Measurements from ENCODE around the gene MS4A18.
"Not testable (repeated sequence)": the region's sequence is repeated elsewhere in the genome, so short reads cannot be mapped to it uniquely, and the experiment has no call there.

MS4A18 gene

DNA sequence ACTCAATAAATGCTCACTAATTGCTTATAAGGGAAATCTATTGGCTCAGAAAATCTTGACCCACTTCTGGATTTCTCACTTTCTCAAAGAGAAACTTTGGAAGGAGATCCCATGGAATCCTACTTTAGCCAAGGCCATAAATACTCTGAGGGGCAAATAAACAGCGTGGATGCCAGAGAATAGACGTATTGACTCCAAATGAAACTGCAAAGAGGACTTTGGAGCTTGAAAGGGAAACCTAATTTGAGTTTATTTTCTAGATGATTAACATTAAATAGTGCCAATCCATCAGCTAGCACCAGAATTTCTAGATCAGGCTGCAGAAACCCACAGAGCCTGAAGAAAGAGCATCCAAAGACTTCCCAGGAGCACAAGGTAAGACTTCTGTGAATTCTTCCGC, at the start of gene MS4A18:
MS4A18 (plus strand) TSS at position 301 of the 400 bp plus-strand sequence.
- no peak for DNase-seq (ENCODE audit: low read depth)

DNA sequence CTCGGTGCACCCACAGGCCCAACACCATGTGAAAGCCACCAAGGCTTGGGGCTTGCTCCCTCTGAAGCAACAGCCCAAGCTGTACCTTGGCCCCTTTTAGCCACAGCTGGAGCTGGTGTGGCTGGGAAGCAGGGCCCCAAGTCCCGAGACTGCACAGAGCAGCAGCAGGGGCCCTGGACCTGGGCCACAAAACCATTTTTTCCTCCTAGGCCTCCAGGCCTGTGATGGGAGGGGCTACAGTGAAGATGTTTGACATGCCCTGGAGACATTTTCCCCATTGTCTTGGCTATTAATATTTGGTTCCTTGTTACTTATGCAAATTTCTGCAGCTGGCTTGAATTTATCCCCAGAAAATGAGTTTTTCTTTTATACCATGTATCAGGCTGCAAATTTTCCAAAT, 46.3 kb upstream of the MS4A18 start:
- not testable (repeated sequence) for DNase-seq (ENCODE audit: low read depth)

DNA sequence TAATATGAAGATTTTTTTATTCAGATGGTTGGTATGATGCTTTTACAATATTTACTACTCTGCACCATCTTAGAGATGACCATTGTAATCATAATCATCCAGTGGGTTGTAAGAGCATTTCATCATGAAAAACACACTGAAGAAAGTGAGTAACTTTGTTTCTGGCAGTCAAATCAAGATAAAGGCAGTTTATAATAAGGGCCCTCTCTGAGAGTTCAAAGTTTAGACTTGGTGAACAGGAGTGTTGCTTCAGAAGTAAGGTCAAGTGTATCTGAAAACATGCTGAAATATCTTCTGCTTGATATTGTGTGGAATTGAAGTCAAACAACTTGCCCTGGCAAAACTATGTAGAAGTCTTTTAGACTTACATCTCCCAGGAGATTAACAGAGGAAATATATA, 44.6 kb upstream of the MS4A18 start:
- no peak for DNase-seq (ENCODE audit: low read depth)

DNA sequence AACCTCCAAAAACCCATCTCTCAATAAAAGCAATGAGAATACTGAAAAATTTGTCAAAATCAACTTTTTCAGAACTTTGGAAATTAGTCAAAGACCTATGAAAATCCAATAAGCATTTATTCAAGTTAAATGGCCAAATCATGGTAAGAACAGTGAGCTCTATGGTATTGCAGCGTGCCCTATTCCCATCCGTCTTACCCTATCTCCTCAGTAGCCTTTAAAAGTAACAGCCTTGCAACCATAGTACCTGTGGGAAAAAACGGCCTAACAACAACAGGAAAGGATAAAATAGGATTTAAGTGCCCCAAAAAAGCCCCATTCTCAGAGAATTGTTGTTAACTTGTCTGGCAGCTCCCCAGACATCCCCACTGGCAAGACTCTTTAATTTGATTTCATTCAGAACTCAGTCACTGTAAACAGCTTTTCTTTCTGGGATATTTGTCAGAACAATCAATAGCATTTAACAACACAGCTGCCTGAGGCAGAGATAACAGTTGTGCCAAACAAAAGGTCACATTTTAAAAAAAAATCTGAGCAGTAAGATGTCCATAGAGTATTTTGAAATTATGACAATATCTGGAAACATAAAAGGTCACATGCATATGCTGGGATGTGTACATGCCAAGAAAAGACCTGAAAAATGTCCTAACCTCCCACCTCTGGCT, 43.9 kb upstream of the MS4A18 start:
- no peak for DNase-seq (ENCODE audit: low read depth)

DNA sequence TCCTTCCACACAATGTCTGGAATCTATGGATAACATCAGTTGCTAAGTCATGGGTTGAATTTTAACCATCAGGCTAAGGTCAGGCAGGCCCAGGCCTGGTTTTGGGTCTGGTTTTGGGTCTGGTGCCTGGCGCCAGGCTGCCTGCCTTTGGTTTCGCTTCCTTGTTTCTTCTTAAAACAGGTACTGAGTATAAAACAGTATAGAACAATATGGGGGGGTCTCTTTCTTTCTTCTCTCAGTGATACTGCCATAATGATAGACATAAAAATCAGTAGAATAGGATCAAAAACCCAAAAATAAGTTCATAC, 40.0 kb upstream of the MS4A18 start:
- not testable (repeated sequence) for DNase-seq (ENCODE audit: low read depth)

DNA sequence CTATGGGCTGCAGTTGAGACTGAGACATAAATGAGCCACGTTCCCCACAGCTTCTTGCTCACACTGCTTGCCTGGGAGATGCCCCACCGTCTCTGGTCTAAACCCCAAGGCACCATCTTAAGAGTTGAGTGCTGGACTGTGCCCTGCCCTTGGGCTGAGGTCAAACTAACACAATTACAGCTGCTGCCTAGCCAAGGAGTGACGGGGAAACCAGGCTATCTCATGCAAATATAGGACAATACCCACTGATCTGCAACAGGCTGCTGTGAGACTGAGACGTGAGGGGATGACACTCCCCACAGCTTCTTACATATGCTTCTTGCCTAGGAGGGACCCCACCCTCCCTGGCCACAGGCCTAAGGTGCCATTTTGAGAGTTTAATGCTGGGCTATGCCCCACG, 32.9 kb upstream of the MS4A18 start:
- DNase-seq (ENCODE audit: low read depth) = no peak

DNA sequence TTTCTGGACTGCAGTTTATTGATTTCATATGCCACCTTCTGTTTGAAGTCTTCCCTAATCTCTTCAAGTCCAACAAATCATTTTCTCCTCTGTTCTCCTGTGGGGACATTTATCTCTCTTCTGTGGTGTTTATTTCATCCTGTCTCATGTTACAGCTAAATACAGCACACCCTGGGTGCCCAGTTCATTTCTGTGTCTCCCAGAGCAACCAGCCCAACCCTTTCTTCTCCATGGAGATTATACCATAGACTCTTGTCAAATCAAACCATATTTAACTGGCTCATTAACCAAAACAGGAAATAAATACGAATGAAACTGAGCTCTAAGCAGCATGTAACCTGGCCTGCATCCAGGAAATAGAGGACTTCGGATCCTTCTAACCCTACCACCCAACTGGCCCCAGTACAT, 25.2 kb upstream of the MS4A18 start, which contains the start of gene MS4A8:
MS4A8 (plus strand) TSS at position 329 of the 408 bp plus-strand sequence. CDS start 1,249 bp downstream, outside the sequence.
- no peak for DNase-seq (ENCODE audit: low read depth)

DNA sequence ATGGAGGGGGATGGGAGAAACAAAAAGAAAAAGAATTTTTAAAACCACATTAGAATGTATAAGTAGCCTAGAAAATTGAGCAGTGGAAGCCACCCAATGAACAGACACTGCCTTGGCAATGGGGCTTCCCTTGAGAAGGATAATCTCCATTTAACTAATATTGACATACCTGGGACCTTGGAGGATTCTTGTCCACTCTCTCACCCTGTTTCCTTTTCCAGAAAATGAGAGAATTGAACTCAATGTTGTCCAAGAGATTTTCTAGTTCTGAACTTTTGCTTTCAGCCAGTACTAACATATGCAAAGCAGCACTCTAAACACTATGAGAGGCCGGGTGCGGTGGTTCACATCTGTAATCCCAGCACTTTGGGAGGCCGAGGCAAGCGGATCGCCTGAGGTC, 24.6 kb upstream of the MS4A18 start:
- no peak for DNase-seq (ENCODE audit: low read depth)

DNA sequence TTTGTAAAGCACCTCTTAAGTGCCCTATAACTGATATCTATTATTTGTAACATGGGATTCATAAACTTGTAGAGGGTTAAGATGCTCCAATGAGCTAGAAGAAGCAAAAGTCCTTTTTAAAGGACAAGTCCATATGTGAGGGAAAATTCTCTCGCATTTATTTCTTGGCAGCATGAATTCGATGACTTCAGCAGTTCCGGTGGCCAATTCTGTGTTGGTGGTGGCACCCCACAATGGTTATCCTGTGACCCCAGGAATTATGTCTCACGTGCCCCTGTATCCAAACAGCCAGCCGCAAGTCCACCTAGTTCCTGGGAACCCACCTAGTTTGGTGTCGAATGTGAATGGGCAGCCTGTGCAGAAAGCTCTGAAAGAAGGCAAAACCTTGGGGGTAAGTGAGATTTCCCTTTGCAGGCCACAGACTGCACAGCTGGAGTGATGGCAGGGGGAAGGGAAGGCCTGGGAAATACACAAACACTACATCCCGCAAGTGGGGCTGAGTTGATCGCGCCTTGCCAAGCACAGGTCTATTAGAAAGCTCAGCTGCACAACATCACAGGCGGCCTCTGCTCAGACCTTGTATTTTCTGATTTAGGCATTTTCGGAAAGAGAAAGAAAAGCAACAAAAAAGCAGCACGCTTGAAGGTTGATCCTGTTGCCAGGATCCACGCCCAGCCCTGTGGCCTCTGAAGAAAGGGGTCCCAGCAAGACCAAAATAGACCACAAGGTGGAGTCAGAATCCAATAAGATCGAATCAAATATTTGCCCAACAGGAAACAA, 23.6 kb upstream of the MS4A18 start:
- no peak for DNase-seq (ENCODE audit: low read depth)

DNA sequence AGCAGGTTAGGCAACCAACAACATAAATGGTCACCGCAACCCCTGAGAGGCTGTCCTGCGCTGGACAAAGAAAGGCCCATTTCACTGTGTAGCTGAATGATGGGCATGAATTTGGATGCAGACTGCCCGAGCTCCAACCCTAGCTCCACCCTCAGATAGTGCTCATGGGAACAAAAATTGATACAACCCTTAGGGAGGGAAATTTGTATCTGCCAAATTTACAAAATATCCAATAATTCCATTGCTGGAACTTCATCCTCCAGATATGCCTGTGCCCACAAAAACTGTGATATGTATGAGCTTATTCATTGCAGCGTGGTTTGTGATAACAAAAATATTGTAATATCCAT, 23.1 kb upstream of the MS4A18 start:
- DNase-seq (ENCODE audit: low read depth) = no peak

DNA sequence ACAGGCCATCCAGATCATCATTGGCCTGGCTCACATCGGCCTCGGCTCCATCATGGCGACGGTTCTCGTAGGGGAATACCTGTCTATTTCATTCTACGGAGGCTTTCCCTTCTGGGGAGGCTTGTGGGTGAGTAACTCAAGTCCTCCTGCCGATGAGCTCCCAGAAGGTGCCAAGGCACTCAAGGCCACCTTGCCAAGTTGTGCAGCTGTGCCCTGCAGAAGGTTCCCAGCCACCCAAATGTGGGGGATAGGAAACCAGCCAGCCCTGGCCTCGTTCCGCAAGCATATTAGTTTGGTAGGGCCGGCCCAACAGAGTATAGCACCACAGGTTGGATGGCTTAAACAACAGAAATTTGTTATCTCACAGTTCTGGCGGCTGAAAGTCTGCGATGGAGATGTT, 21.1 kb upstream of the MS4A18 start:
- no peak for DNase-seq (ENCODE audit: low read depth)

DNA sequence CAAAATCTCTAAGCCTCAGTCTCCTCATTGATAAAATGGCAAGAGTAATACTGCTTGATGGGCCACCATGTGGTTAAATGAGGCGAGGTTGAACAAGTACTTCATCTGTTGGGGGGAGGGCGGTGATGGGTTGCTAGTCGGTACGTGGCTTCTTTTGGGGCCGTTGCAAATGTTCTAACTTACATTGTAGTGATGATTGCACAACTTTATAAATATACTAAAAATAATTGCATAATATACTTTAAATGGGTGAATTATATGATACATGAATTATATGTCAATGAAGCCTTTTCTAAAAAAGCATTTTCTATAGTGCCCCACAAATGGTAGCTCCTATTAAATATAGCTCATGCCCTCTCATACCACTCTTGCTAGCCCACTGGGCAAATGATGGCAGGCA, 18.6 kb upstream of the MS4A18 start:
- DNase-seq (ENCODE audit: low read depth) = no peak

DNA sequence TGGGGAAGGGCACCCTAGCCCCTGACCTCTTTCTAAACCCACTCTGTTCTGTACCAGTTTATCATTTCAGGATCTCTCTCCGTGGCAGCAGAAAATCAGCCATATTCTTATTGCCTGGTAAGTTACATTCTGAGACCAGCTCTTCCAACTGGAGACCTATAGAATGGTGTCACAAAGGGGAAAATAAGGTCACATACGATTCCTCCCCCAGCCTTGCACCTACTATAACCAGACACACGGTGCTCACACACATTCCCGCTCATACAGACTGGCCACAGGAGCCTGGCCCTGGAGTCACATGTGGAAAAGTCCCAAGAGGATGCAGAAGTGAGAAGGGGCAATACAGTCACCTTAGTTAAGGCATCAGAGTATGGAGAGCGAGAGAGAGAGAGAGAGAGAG, 17.6 kb upstream of the MS4A18 start:
- no peak for DNase-seq (ENCODE audit: low read depth)

DNA sequence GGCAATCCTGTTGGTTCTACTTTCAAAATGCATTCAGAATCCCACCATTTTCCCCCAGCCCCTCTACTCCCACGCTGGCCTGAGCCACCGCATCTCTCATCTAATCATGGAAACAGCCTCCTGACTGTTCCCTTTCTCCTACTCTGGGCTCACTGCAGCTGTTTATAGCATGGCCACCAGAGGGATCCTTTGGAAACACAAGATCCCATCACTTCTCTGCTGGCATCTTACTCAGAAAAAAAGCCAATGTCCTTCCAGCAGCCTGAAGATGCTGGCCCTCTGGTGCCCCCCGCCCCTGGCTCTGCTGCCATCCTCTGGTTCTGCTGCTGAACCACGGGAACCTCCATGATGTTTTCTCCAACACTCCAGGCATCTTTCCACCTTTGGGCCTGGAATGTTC, 14.0 kb upstream of the MS4A18 start:
- no peak for DNase-seq (ENCODE audit: low read depth)

DNA sequence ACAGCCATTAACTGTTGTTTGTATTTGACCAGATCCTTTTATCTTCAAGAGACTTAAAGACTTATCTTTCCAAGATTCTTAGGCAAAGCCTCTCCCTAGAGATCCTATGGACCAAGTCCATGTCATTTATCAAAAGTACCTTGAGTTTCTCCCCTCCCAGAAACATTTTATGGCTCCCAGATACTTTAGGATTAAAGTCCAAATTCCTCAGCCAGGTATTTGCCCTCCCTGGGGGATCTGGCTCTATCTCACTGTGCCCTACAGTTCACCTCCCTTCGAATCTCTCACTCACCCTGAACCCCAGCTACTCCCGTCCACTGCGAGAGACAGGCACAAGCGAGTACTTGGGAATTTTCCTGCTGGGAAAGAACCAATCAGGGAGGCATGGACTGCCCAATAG, 13.2 kb upstream of the MS4A18 start:
- DNase-seq (ENCODE audit: low read depth) = no peak

DNA sequence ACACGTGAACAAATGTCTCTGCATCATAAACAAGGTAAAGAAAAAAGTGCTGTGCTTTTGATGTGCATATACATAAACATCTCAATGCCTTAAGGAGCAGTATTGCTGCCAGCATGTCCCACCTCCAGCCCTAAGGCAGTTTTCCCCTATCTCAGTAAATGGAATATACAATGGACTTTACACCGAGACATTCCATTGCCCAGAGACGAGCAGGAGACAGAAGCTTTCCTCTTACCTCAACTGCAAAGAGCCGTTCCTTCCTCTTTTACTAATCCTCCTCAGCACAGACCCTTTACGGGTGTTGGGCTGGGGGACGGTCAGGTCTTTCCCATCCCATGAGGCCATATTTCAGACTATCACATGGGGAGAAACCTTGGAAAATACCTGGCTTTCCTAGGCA, 11.1 kb upstream of the MS4A18 start:
- DNase-seq (ENCODE audit: low read depth) = not testable (repeated sequence)

DNA sequence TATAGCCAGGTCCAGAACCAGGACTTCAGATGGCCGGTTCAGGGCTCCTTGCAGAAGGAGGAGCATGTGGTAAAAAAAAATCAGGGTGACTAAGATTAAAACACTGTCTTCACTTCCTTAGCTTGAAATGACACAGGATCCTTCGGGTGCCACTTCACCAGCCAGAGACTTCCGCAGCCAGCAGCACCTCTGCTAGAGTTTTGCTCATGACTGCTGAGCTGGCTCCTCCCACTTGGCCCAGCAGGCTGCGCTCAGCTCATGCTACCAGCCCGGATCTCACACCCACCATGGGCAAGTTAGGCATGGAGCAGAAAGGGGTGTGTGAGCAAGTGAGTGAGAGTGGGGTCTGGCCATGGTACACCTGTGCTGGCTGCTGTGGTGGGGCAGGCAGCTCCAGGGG, 6.6 kb upstream of the MS4A18 start:
- no peak for DNase-seq (ENCODE audit: low read depth)

DNA sequence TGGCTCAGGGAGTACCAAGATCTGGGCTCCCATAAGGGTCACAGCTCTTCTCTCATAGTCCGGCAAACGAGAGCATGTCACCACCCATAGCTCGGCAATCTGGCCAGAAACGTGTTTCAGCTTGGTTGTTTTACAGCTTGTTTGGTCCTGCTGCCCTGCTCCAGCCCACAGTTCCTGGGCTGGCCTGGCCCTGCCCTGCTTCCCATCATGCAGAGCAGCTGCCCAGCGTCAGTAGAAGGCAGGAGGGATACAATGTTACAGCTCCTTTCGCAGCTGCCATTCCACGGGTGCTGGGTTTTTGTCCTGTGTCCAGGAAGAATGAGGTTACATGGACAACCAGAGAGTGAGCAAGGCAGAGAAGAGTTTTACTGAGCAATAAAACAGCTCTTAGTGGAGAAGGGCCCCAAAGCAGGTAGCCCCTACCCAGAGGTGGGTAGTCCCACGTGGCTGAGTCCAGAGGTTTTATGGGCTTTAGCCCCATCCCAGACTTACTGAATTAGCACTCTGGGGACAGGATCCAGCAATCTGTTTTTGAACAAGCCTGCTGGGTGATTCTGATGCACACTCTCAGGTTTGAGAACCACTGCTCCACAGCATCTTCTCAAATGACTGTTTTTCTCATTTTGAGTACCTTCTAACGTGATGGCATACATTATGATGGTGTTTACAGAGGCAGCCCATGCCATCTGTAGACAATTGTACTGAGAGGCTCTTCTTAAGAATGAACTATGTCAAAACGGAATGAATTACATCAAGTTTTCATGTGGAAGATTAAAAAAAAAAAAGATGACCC, 5.8 kb upstream of the MS4A18 start:
- no peak for DNase-seq (ENCODE audit: low read depth)

DNA sequence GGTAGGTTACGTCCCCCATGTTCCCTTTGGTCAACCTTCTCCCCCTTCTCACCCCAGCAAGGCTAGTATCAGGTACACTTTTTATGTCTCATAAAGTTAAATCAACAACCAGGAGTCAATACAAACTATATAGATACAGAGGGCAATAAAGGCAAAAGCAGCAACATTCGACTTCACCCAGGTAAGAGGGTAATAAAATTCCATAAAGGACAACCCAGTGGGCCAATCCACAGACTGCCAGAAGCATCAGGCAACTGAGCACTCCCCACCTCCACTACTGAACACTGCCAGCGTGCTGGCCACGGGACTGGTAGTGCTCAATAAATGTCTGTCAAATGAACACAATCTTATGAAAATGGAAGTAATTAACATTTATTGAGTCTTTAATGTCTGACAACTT, 5.1 kb upstream of the MS4A18 start:
- no peak for DNase-seq (ENCODE audit: low read depth)

DNA sequence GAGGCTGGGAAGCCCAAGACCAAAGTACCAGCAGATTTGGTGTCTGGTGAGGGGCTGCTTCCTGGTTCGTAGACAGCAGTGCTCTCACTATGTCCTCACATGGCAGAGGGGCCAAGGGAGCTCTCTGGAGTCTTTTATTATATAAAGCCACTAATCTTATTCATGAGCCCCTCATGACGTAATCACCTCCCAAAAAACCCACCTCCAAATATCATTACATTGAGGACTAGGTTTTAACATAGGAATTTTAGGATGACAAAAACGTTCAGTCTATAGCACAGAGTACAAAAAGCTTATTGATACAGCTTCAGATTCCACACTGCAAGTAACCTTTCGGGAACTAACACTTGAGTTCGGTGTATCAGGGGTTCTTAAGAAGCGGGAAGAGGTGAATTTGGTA, 4.1 kb upstream of the MS4A18 start:
- no peak for DNase-seq (ENCODE audit: low read depth)

DNA sequence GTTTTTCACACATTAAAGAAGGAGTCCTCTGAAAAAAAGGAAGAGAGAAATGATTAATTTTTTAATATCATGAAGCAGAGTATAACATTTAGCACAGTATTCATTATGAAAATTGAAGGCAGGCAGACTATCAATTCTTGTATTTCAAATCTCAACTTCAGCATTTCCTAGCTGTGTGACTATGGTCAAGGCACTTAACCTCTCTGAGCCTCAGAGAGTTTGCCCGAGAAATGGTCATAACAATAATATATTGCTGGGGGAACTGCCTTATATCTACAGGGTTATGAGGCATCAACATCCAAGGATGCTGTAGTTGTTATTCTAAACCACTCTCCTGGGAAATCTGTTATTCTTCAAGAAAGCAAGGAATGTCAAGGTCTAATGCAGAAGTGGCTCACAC, 1.1 kb downstream of the MS4A18 start:
- no peak for DNase-seq (ENCODE audit: low read depth)

DNA sequence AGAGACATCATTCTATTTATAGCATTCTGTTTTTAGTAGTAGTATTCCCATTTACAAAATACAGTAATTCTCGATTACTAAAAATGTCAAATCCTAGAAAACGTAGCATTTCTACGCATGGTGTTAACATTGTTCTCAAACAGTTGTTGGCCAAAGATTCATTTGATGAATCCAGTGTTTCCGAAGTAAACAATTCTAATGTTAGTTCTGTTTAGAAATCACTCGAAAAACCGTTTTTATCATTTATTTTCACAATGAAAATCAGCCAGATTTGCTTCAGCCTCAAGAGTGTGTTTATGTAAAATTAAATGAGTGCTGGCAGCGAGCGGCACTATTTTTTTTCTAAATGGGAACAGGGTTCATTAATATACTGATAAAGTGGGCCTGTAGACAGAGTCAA, 7.1 kb downstream of the MS4A18 start:
- DNase-seq (ENCODE audit: low read depth) = no peak

DNA sequence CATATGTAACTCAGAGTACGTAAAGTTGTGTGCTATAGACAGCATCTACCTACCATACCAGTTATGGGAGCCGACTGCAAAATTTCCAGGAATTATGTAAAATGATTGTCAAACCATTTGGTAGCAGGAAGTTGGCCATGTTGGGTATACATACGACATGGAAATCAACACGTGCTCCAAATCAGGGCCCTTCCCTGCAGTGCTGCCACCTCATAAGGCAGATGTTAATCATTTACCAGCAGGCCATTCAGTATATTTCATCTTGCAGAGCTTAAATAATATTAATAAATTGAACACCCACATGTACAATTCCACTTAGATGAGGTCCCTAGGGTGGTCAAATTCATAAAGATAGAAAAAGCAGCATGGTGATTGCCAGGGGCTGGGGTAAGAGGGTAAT, 9.8 kb downstream of the MS4A18 start:
- no peak for DNase-seq (ENCODE audit: low read depth)
